NCI-H2196 treated with DMSO at 0.1 percent for 48 hours (cell line): ENCODE data around the gene SPIB.
"Not testable (repeated sequence)": the region's sequence is repeated elsewhere in the genome, so short reads cannot be mapped to it uniquely, and the experiment has no call there.

ENCODE experiments used
- DNase-seq: peaks from one replicate; lab custom pipeline; 2025; ENCODE audit not compliant: unreplicated experiment; lab: John Stamatoyannopoulos, UW

Gene SPIB

DNA sequence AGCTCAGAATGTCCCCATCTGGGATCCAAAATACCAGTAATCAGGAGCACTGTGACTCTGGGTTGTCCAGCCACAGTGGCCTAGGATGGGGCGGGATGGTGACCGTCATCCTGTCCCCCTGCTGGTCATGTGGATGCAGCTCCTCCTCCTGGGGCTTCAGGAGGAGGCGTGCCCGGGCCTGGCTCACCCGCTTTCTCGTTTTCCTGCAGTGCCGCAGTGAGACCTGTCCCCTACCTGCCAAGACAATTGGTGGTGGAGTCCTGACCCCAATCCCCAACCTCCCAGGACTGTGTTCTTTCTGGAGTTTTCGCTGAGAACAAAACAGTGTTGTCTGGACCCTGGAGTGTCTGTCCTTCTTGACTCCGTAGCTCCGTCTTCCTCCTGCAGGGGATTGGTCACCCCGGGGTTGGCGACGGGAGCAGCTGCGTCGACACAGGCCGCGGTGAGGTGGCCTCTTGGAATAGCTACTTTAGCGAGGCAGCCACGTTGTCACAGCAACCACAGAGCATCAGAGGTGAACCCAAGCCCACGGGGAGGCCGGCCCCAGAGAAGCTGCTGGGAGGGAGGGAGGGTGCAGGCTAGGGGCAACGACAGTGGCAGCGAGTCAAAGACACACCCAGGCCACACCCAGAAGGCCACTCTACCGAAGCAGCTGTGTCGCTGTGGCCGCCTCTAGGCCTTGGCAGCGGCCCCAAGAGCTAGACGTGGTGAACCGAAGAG lies 47.4 kb downstream of the SPIB start:
- DNase-seq, result peak; percentile 27

DNA sequence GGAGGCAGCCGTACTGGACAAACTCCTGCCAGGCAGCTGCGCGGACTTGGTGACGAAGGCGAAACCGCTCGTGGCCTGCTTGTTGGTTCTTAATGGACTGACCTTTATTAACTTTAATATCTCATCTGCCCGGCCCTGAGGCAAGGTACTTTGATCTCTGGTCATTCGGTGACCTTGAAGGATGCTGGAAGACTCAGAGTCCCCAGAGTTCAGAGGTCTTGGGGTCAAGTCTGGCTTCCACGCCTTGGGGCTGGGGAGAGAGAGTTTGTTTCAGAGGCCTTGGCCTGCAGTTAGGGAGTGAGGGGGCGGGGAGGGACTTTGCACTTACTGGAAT lies 47.9 kb downstream of the SPIB start:
- no peak for DNase-seq

DNA sequence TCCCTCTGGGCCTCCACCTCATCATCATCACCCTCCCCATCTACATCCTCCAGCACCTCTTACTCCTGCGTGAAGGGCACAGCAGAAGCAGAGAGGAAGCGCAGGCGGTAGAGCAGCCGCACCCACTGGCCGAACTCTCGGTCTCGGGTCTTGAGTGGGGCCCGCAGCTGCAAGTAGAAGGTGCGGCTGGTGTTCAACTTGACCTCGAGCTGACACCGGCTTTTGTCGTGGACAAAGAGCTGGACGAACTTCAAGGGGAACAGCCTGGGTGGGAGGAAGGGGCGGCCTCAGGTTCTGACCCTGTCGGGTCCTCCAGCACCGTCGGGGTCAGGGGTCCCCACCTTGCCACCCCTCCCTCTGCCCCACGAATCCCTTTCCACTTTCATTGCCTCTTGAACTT lies 48.8 kb downstream of the SPIB start:
- no peak for DNase-seq

DNA sequence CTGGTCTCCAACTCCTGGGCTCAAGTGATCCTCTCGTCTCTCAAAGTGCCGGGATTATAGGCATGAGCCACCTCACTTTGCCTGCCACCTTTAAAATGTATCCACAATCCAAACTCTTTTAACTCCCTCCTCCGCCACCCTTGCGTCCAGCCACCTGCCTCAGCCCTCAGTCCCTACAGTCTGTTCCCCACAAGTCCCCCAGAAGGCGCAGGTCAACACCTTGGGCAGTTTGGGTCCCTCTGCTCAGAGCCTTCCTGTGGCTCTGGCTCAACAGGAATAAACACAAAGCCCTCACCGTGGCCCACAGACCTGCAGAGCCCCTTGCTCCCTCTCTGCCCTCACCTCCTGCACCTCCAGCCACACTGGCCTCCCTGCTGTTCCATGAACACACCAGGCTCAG lies 50.1 kb downstream of the SPIB start:
- no peak for DNase-seq

DNA sequence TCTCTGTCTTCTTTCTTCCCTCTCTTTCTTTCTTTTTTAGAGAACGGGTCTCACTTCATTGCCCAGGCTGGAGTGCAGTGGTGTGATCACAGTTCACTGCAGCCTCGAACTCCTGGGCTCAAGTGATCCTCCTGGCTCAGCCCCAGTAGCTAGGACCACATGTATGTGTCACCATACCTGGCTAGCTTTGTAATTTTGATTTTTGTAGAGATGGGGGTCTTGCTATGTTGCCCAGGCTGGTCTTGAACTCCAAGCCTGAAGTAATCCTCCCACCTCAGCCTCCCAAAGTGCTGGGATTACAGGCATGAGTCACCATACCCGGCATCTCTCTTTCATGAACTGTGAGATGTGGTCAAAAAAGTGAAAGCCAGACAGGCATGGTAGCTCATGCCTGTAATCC lies 54.6 kb downstream of the SPIB start:
- not testable (repeated sequence) for DNase-seq

DNA sequence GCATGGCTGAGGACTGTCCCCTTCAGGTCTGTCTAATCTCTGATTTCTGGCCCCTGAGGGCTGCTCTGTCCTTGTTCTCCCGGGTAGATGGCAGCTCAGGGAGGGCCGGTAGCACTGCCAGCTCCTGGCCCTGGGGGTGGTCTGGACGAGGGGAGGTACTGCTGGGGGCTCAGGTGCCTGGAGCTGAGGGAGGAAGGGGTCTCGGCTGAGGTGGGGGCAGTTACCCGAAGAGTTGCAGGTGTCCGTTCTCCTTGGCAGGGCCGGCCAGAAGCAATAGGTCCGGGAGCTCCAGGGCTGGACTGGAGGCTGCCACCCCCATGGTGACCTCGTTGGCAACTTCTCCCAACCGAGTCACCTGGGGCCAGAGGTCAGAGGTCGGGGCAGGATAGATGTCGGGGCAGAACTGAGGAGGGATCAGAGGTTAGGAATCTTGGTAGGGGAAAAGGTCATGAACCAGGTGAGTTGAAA lies 56.4 kb downstream of the SPIB start:
- DNase-seq, result no peak

DNA sequence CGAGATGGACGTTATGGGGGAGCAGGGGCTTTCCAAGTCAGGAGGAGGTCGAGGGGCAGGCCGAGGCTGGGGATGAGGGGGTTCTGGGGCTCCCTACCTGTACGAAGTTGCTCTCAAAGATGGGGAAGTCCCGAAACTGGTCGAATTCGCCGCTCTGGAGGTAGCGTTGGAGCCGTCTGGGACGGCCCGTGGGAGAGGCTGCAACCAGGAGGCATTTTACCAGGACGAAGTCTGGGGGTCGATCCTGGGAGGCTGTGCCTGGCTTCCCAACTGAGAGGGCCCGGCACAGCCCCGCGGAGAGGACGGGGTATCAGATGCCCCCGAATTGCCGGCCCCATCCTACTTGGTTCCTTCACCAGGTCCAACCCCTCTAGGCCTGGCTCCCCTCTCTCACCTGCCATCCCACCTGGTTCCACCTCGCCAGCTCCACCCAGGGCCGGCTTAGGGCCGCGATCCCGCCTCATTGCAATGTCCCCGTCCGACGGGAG lies 57.0 kb downstream of the SPIB start:
- DNase-seq, result no peak

DNA sequence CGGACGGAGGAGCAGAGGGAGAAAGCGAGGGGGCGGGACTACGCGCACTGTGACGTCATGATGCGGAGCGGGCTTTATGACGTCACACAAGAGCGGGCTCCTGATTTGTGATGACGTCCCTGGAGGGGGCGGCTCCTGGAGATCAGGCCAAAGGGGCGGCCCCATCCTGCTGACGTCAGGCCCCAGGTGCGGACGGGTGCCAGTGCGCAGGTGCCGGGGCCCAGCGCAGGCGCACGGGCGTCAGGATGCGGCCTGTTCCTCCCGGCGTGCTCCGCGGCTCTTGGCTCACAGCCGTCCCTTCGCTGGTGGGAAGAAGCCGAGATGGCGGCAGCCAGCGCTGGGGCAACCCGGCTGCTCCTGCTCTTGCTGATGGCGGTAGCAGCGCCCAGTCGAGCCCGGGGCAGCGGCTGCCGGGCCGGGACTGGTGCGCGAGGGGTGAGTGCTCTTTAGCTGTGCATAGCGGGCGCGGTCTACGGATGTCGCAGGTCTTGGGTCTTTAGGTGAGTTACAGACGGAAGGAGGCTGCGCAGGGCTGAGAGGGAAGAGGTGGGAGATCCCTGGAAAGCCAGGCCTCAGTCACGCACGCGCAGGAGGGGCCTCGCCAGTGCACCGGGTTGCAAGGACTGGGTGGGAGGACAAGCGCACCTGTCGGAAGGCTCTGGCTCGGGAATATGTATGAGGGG lies 57.6 kb downstream of the SPIB start, which contains the start of the genes EMC10 and GARIN5A:
Gene EMC10 (plus strand): TSS at position 284 of the 683 bp plus-strand sequence. CDS start 38 bp downstream, at position 322.
Gene GARIN5A (minus strand): TSS at position 625 of the 683 bp plus-strand sequence. CDS start 460 bp downstream, at position 165.
- peak; percentile 83 for DNase-seq

DNA sequence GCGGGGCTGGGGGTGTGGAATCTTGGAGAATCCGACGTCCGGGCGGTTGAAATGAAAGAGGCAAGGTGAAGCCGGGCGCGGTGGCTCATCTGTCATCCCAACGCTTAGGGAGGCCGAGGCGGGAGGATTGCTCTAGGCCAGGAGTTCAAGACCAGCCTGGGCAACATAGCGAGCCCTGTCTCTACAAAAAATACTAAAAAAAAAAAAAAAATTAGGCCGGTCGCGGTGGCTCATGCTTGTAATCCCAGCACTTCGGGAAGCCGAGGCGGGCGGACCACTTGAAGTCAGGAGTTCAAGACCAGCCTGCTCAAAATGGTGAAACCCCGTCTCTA lies 58.1 kb downstream of the SPIB start:
- DNase-seq, result no peak

DNA sequence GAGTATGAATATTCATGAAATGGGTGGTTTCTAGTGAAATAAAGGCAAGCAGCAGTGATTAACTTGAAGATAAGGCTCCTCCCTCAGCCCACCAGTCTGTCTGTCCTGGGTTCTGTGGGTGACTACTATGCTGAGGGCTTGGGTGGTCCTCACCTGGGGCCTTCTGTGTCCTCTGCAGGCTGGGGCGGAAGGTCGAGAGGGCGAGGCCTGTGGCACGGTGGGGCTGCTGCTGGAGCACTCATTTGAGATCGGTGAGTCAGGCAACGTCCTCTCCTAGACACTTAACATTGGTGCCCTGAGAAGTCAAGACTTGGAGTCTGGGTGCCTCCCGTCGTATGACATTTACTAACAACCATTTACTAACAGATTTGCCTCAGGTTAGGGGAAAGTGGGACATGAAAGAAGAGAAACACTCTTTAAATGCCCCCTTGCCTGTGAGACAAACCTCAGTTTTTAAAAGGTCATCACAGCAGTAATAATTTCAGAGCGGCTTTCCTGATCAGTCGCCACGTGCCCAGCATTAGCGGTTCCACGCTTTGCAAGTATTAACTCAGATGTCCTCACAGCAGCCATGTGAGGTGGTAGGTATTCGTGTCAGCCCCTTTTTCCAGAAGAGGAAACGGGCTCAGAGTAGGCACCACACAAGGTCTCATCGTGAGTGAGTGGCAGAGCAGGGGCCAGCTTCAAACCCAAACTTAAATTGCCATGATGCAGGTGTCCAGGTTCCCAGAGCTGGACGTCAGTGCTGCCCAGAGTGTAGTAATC lies 59.2 kb downstream of the SPIB start:
- DNase-seq, result no peak

DNA sequence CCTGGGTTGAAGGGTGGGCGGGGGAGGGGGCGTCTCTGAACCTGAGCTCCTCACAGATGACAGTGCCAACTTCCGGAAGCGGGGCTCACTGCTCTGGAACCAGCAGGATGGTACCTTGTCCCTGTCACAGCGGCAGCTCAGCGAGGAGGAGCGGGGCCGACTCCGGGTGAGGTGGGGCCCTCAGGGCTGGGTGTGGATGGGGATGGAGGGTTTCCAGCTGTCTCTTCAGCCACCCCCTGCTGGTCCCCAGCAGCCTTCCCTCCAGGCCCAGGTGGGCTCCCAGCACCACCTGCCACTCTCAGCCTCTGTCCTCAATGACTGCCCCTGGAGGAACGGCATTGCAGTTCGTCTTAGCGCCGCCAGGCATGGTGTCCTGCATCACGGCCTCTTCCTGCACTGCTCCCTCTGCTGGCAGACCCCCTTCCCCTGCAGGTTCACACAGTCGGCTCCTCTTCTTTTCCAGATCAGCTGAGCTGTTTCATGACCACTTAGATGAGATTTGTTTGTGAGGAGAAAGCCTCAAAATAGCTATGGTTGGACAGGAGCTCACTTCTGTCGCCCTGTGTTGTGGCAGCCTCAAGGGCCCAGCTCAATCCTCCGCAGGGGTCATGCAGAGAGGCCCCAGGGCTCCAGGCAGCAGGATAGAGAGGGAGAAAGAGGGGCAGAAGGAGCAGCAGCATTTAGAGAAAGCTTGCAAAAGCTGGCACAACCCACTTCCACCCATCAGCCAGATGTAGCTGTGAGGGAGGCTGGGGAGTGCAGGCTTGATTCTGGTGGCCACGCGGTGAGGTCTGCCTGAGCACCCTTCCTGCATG lies 60.4 kb downstream of the SPIB start:
- DNase-seq, result no peak

DNA sequence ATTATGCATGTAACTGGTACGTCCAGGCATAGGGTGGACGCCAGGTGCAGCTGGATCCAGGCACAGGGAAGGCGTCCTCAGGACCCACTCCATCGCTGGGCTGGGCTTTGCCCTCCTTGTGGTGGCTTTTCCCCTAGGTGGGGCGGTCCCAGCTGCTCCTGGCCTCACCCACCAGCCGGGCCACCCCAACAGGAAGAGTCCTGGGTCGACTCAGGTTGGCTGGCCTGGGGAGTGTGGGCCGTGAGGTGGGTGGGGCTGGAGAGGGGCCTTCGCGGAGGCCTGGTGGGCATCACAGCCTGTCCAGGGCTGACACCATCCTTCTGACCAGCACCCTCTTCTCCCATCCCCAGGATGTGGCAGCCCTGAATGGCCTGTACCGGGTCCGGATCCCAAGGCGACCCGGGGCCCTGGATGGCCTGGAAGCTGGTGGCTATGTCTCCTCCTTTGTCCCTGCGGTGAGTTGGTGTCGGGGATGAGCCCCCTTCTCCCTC lies 61.1 kb downstream of the SPIB start:
- DNase-seq, result no peak

DNA sequence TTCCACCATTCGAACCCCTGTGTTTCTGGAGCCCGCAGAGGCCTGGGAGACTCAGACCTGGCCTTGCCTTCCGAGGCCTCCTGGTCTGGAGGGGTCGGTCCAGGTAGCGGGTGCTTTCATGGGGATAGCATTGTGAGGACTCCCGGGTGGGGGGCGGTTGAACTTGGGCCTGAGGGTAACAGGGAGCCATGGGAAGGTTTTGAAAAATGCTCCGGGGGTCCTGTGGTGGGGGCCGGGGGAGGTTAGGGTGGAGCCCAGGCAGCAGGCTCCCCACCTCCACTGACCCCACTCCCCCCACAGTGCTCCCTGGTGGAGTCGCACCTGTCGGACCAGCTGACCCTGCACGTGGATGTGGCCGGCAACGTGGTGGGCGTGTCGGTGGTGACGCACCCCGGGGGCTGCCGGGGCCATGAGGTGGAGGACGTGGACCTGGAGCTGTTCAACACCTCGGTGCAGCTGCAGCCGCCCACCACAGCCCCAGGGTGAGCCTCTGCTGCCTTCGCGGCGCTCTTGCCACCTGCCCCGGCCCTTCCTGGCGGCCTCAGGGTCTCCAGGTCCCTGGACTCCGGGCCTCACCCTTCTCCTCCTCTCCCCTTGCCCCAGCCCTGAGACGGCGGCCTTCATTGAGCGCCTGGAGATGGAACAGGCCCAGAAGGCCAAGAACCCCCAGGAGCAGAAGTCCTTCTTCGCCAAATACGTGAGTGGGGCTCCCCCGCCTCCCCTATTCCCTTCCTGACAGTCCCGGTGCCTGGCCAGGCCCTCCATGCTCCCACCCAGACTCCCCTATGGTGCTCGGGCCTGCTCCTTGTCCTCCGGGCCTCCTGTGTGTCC lies 61.8 kb downstream of the SPIB start:
- DNase-seq, result no peak
